ENCODE measurements around the gene SEL1L2.
"Not testable (repeated sequence)": the region's sequence is repeated elsewhere in the genome, so short reads cannot be mapped to it uniquely, and the experiment has no call there.

The SEL1L2 gene

DNA sequence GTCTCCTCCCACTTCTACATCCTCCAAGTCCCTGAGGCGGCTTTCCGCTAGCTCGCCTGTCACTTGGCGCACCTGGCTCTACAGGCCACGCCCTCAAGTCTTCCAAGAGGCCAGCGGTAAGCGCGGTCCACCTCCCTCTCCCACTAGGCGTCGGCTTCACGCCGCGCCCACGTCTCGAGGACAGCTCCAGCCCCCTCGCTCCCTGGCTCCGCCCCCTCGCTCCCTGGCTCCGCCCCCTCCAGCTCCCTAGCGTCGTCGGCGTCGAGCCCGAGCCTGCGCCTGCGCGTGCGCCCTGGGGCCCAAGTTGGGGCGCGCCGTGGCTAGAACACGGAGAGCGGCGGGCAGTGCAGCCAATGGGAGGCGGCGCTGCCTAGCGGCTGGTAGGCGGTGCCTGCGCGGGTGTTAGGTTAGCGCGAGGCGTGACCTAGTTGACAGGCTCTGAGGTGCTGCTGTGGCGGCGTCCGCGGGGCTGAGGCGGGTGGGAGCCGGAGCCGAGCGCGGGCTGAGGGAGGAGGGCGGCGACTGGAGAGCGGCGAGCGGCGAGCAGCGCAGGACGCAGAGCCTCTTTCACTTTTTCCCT lies 4.8 kb upstream of the SEL1L2 start, which contains the start of gene MACROD2:
Gene MACROD2, plus strand, starts transcription at position 431 of the 580 bp plus-strand sequence.
- Histone ChIP-seq H3K4me3 (ENCODE audit: low read length) (no peak within 1 kb of the TSS), H3K9me3 (ENCODE audit: control insufficient read depth, insufficient read depth, low read length) (peaks cover 11% of the 10 kb centered on the region; the same call in 1 of the 2 replicates)
- TF ChIP-seq, protein P1, sequence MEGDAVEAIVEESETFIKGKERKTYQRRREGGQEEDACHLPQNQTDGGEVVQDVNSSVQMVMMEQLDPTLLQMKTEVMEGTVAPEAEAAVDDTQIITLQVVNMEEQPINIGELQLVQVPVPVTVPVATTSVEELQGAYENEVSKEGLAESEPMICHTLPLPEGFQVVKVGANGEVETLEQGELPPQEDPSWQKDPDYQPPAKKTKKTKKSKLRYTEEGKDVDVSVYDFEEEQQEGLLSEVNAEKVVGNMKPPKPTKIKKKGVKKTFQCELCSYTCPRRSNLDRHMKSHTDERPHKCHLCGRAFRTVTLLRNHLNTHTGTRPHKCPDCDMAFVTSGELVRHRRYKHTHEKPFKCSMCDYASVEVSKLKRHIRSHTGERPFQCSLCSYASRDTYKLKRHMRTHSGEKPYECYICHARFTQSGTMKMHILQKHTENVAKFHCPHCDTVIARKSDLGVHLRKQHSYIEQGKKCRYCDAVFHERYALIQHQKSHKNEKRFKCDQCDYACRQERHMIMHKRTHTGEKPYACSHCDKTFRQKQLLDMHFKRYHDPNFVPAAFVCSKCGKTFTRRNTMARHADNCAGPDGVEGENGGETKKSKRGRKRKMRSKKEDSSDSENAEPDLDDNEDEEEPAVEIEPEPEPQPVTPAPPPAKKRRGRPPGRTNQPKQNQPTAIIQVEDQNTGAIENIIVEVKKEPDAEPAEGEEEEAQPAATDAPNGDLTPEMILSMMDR (IDR thresholded peaks at IDR 0.05; ENCODE audit: low read depth, low read length, poor library complexity, severe bottlenecking), result no peak
- no peak for TF ChIP-seq EZH2phosphoT487 (IDR thresholded peaks at IDR 0.05; ENCODE audit: borderline replicate concordance, low read length)

DNA sequence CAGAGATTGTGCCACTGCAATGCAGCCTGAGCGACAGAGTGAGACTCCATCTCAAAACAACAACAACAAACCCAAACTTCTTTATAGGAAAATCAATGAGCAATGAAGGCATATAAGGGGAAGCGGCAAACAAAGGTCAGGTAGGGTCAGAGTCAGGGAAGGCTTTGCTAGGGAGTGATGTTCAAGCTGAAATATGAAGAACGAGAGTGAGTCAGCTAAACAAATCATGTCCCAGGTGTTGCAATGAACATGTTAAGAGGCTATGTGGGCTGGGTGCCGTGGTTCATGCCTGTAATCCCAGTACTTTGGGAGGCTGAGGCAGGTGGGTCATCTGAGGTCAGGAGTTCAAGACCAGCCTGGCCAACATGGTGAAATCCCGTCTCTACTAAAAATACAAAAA lies 1.5 kb upstream of the SEL1L2 start:
- not testable (repeated sequence) for H3K27me3 ChIP-seq (ENCODE audit: control insufficient read depth, low read length); H3K79me2 ChIP-seq (ENCODE audit: control insufficient read depth, low read length); H3F3A ChIP-seq (ENCODE audit: control insufficient read depth, insufficient read depth); H3K27ac ChIP-seq (ENCODE audit: low read depth, low read length); H4K20me1 ChIP-seq (ENCODE audit: control insufficient read depth, insufficient read depth, low read depth, low read length); H3K4me2 ChIP-seq (ENCODE audit: low read length); H3K4me3 ChIP-seq (ENCODE audit: low read length); H3K4me1 ChIP-seq (ENCODE audit: control insufficient read depth, low read length); H3K36me3 ChIP-seq (ENCODE audit: control insufficient read depth, low read length); H3K9me2 ChIP-seq (replicated peaks; ENCODE audit: control insufficient read depth, low read length)
- peaks cover 11% of the 10 kb centered on the region; the same call in 1 of the 2 replicates for H3K9me3 ChIP-seq (ENCODE audit: control insufficient read depth, insufficient read depth, low read length)

More for the DNA sequence above, 4.8 kb upstream of the SEL1L2 start, which contains the start of gene MACROD2:
- Histone ChIP-seq H3K27me3 (ENCODE audit: control insufficient read depth, low read length) (no peaks in the 10 kb centered on the region), H3K27ac (ENCODE audit: low read depth, low read length) (no peak within 1 kb of the TSS), H3K79me2 (ENCODE audit: control insufficient read depth, low read length) (no peaks in the 10 kb centered on the region), H3K36me3 (ENCODE audit: control insufficient read depth, low read length) (no peaks in the 10 kb centered on the region), H3F3A (ENCODE audit: control insufficient read depth, insufficient read depth) (no peaks in the 10 kb centered on the region), H3K9me2 (replicated peaks; ENCODE audit: control insufficient read depth, low read length) (no peaks in the 10 kb centered on the region), H3K4me1 (ENCODE audit: control insufficient read depth, low read length) (no peaks in the 10 kb centered on the region), H4K20me1 (ENCODE audit: control insufficient read depth, insufficient read depth, low read depth, low read length) (no peaks in the 10 kb centered on the region), H3K4me2 (ENCODE audit: low read length) (no peak within 1 kb of the TSS)

DNA sequence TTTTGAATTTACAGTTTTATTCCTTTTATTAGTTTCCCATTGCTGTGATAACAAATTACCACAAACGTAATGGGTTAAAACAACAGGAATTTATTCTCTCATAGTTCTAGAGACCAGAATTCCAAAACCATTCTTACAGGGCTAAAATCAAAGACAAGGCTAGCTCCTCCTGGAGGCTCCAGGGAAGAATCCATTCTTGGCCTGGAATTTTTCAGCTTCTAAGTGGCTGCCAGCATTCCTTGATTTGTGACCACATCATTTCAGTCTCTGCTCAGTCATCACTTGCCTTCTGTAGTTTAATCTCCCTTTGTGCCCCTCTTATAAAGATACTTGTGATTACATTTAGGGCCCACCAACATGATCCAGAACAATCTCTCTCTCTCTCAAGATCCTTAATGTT lies 897 bp upstream of the SEL1L2 start:
- H3K79me2 ChIP-seq (ENCODE audit: control insufficient read depth, low read length), result no peaks in the 10 kb centered on the region
- no peaks in the 10 kb centered on the region for H3K36me3 ChIP-seq (ENCODE audit: control insufficient read depth, low read length)
- no peak overlapping the region for H3K4me3 ChIP-seq (ENCODE audit: low read length)
- peaks cover 11% of the 10 kb centered on the region; the same call in 1 of the 2 replicates for H3K9me3 ChIP-seq (ENCODE audit: control insufficient read depth, insufficient read depth, low read length)
- H3K27ac ChIP-seq (ENCODE audit: low read depth, low read length), result no peak overlapping the region
- H3K27me3 ChIP-seq (ENCODE audit: control insufficient read depth, low read length), result no peaks in the 10 kb centered on the region
- no peaks in the 10 kb centered on the region for H3F3A ChIP-seq (ENCODE audit: control insufficient read depth, insufficient read depth)
- no peaks in the 10 kb centered on the region for H4K20me1 ChIP-seq (ENCODE audit: control insufficient read depth, insufficient read depth, low read depth, low read length)
- no peaks in the 10 kb centered on the region for H3K4me1 ChIP-seq (ENCODE audit: control insufficient read depth, low read length)
- no peaks in the 10 kb centered on the region for H3K9me2 ChIP-seq (replicated peaks; ENCODE audit: control insufficient read depth, low read length)
- no peak overlapping the region for H3K4me2 ChIP-seq (ENCODE audit: low read length)
- TF ChIP-seq, protein P1 (IDR thresholded peaks at IDR 0.05; ENCODE audit: low read depth, low read length, poor library complexity, severe bottlenecking), result no peak
- no peak for TF ChIP-seq EZH2phosphoT487 (IDR thresholded peaks at IDR 0.05; ENCODE audit: borderline replicate concordance, low read length)

DNA sequence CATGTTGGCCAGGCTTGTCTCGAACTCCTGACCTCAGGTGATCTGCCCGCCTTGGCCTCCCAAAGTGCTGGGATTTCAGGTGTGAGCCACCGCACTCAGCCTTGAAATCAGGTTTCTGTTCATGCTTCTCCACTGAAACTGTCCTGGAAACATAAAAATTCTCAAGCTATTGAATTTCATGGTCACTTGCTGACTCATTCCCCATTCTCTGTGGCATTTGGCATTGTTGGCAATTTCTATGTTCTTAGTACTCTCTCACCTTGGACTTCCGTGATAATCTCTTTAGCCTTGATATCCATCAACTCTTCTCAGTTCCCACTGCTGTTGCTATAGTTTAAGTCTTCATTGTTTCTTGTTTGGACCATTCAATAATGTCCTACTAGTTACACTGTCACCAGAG lies 6.2 kb downstream of the SEL1L2 start:
- no peaks in the 10 kb centered on the region for H3K9me3 ChIP-seq (ENCODE audit: control insufficient read depth, insufficient read depth, low read length)
- TF ChIP-seq, protein P1 (IDR thresholded peaks at IDR 0.05; ENCODE audit: low read depth, low read length, poor library complexity, severe bottlenecking), result no peak
- TF ChIP-seq EZH2phosphoT487 (IDR thresholded peaks at IDR 0.05; ENCODE audit: borderline replicate concordance, low read length), result no peak
- H3K36me3 ChIP-seq (ENCODE audit: control insufficient read depth, low read length), result no peaks in the 10 kb centered on the region
- no peaks in the 10 kb centered on the region for H3F3A ChIP-seq (ENCODE audit: control insufficient read depth, insufficient read depth)
- no peaks in the 10 kb centered on the region for H3K9me2 ChIP-seq (replicated peaks; ENCODE audit: control insufficient read depth, low read length)
- H3K79me2 ChIP-seq (ENCODE audit: control insufficient read depth, low read length), result no peaks in the 10 kb centered on the region
- no peaks in the 10 kb centered on the region for H4K20me1 ChIP-seq (ENCODE audit: control insufficient read depth, insufficient read depth, low read depth, low read length)
- no peaks in the 10 kb centered on the region for H3K27me3 ChIP-seq (ENCODE audit: control insufficient read depth, low read length)
- no peak overlapping the region for H3K27ac ChIP-seq (ENCODE audit: low read depth, low read length)
- no peak overlapping the region for H3K4me2 ChIP-seq (ENCODE audit: low read length)
- H3K4me1 ChIP-seq (ENCODE audit: control insufficient read depth, low read length), result no peaks in the 10 kb centered on the region
- H3K4me3 ChIP-seq (ENCODE audit: low read length), result no peak overlapping the region
